HepG2 (cell line): ENCODE results near the gene RPS28. TPM values are rescaled to one million over a fixed set of nuclear protein-coding genes. Genes with fewer than 3 reads are reported as not detected.
A peak's percentile ranks its signal among the peaks of the same experiment; 100 is the strongest.

ENCODE experiments used
- HINFP ChIP-seq: sonication (generic); formaldehyde crosslinking; IDR thresholded peaks from 2 replicates; pipeline ENCODE4 v1.4.0; 2020; ENCODE audit warnings: low read depth, mild to moderate bottlenecking, missing genetic modification reagents
- JDP2 ChIP-seq: sonication (generic); formaldehyde crosslinking; IDR thresholded peaks from 2 replicates; pipeline ENCODE4 v1.8.1; 2022; ENCODE audit warnings: missing genetic modification reagents, borderline replicate concordance
- KLF13 ChIP-seq: sonication (generic); formaldehyde crosslinking; IDR thresholded peaks from 2 replicates; pipeline ENCODE4 v1.4.0; 2020; ENCODE audit warnings: mild to moderate bottlenecking, missing genetic modification reagents
- MTF1 ChIP-seq: sonication (generic); formaldehyde crosslinking; IDR thresholded peaks from 2 replicates; pipeline ENCODE4 v1.5.0; 2020; ENCODE audit warnings: missing genetic modification reagents
- PITX1 ChIP-seq: sonication (generic); formaldehyde crosslinking; IDR thresholded peaks from 2 replicates; pipeline ENCODE4 v1.5.1; 2020; ENCODE audit warnings: mild to moderate bottlenecking, missing genetic modification reagents
- SMAD1 ChIP-seq: sonication (generic); formaldehyde crosslinking; IDR thresholded peaks from 2 replicates; pipeline ENCODE4 v1.4.0; 2020; ENCODE audit warnings: missing genetic modification reagents, low read depth, mild to moderate bottlenecking, borderline replicate concordance
- ZEB1 ChIP-seq: IDR thresholded peaks from 2 replicates; pipeline ENCODE4 v1.6.1; 2012; ENCODE audit warnings: mild to moderate bottlenecking, low read depth, inconsistent platforms; ENCODE audit not compliant: insufficient replicate concordance
- ZNF510 ChIP-seq: sonication (generic); formaldehyde crosslinking; IDR thresholded peaks from 2 replicates; pipeline ENCODE4 v1.4.0; 2020; ENCODE audit warnings: low read depth, mild to moderate bottlenecking, missing genetic modification reagents
- ZNF605 ChIP-seq: sonication (generic); formaldehyde crosslinking; IDR thresholded peaks from 2 replicates; pipeline ENCODE4 v1.8.0; 2022; ENCODE audit warnings: mild to moderate bottlenecking, missing genetic modification reagents
- ZNF614 ChIP-seq: IDR thresholded peaks from 2 replicates; pipeline ENCODE4 v1.6.1; 2018; ENCODE audit warnings: missing biosample characterization, missing genetic modification reagents, inconsistent platforms, borderline replicate concordance
- ZNF768 ChIP-seq: sonication (generic); formaldehyde crosslinking; IDR thresholded peaks from 2 replicates; pipeline ENCODE4 v1.4.0; 2020; ENCODE audit warnings: missing genetic modification reagents
- ZSCAN29 ChIP-seq: sonication (generic); formaldehyde crosslinking; conservative IDR thresholded peaks from 2 replicates; pipeline ENCODE4 v1.4.0; 2020; ENCODE audit warnings: mild to moderate bottlenecking, missing genetic modification reagents
- polyA plus RNA-seq, 8 experiments: library from polyadenylated mRNA; depleted of rRNA in 3 of 8; stranded (reverse) in 7 of 8; unstranded in 1 of 8; fragments of >200 nt; fragmentation: Illumina TruSeq in 4 of 8; extraction: Trizol in 4 of 8; gene quantifications; 2 replicates each; pipeline versions ENCODE4 v1.2.1 to v1.2.3, GENCODE V29; 2011 to 2016; ENCODE audit warnings: low read depth in 4 of 8, missing spikeins in 1 of 8, mixed read lengths in 1 of 8; ENCODE audit not compliant: insufficient read depth in 1 of 8
- total RNA-seq, 5 experiments: library from RNA; depleted of rRNA; stranded (reverse); fragments of >200 nt; fragmentation: Illumina TruSeq; extraction: Trizol; gene quantifications; 2 replicates each; pipeline ENCODE4 v1.2.3, GENCODE V29; 2016; ENCODE audit warnings: low read depth in 1 of 5
- TF ChIP-seq, protein P1 (sequence below): sonication (generic); formaldehyde crosslinking; IDR thresholded peaks from 2 replicates; pipeline ENCODE4 v1.4.0; 2020; ENCODE audit warnings: missing genetic modification reagents, mild to moderate bottlenecking, borderline replicate concordance
- TF ChIP-seq, protein P2 (sequence below): sonication (generic); formaldehyde crosslinking; IDR thresholded peaks from 2 replicates; pipeline ENCODE4 v1.8.0; 2022; ENCODE audit warnings: mild to moderate bottlenecking, missing genetic modification reagents; ENCODE audit not compliant: insufficient replicate concordance

RPS28 gene
- total and polyA plus RNA-seq, 2 of the 13 experiments (the other 11 are each of a cell fraction or from before 2014, with no cell fraction given), result 281 to 545 TPM

DNA sequence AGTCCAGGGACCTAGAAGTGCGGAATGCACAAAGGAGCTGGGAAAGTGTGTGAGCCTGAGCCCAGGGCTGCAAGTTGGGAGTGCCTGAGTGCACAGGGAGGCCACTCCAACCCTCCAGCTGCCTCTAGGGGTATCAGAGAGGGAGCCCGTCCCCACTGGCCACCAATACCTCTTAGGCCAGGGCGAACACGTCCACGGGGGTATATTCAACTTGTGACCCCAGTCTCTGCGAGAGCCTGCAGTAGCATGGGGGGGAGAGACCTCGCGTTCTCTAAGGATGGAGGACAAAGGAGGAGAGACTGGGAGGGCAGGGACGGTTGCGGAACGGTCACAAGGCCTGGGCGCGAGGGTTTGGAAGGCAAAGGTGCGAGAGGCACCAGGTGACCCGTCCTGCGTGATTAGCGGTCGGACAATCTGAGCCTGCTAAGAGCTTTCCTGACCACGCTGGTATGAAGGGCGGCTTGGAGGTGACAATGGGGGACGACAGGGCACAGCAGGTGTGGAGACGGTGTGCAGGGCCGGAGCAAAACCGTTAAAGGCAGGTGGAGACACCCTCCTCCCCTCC lies 13.8 kb upstream of the RPS28 start (continued):
- TF ChIP-seq, protein P1, sequence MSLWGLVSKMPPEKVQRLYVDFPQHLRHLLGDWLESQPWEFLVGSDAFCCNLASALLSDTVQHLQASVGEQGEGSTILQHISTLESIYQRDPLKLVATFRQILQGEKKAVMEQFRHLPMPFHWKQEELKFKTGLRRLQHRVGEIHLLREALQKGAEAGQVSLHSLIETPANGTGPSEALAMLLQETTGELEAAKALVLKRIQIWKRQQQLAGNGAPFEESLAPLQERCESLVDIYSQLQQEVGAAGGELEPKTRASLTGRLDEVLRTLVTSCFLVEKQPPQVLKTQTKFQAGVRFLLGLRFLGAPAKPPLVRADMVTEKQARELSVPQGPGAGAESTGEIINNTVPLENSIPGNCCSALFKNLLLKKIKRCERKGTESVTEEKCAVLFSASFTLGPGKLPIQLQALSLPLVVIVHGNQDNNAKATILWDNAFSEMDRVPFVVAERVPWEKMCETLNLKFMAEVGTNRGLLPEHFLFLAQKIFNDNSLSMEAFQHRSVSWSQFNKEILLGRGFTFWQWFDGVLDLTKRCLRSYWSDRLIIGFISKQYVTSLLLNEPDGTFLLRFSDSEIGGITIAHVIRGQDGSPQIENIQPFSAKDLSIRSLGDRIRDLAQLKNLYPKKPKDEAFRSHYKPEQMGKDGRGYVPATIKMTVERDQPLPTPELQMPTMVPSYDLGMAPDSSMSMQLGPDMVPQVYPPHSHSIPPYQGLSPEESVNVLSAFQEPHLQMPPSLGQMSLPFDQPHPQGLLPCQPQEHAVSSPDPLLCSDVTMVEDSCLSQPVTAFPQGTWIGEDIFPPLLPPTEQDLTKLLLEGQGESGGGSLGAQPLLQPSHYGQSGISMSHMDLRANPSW, result 0 out of 2 replicates have a peak, but pooled peaks have one; percentile 32
- TF ChIP-seq ZNF768 (CRISPR knock-in tag) (no peak; the same call in 1 of the 2 replicates), ZNF614 (CRISPR knock-in tag) (no peak), ZEB1 (peak; percentile 3), ZNF605 (CRISPR knock-in tag) (no peak), HINFP (CRISPR knock-in tag) (0 out of 2 replicates have a peak, but pooled peaks have one; percentile 14), JDP2 (CRISPR knock-in tag) (no peak), MTF1 (CRISPR knock-in tag) (no peak), PITX1 (peak; percentile 19; the same call in 1 of the 2 replicates), SMAD1 (CRISPR knock-in tag) (0 out of 2 replicates have a peak, but pooled peaks have one; percentile 5), KLF13 (0 out of 2 replicates have a peak, but pooled peaks have one; percentile 55), ZNF510 (peak; percentile 26; the same call in 1 of the 2 replicates), ZSCAN29 (CRISPR knock-in tag) (no peak)
- TF ChIP-seq, protein P2, sequence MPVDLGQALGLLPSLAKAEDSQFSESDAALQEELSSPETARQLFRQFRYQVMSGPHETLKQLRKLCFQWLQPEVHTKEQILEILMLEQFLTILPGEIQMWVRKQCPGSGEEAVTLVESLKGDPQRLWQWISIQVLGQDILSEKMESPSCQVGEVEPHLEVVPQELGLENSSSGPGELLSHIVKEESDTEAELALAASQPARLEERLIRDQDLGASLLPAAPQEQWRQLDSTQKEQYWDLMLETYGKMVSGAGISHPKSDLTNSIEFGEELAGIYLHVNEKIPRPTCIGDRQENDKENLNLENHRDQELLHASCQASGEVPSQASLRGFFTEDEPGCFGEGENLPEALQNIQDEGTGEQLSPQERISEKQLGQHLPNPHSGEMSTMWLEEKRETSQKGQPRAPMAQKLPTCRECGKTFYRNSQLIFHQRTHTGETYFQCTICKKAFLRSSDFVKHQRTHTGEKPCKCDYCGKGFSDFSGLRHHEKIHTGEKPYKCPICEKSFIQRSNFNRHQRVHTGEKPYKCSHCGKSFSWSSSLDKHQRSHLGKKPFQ, result peak; percentile 46
